Mucosa of descending colon (tissue), 3 donors: ENCODE results near the gene YEATS4. TPM values are rescaled to one million over a fixed set of nuclear protein-coding genes. Genes with fewer than 3 reads are reported as not detected.

Experiments
- ATAC-seq: fragments of 200-7000 bp; cut with Tn5 transposase; one replicate; pipeline ENCODE4 v1.9.1; 2020; ENCODE audit warnings: mild to moderate bottlenecking, moderate library complexity
- DNase-seq, 3 donors: peaks; one replicate each; pipeline ENCODE4 v3.0.0-alpha.2; 2020
- H3K36me3 ChIP-seq: fragments of 200-600 bp; one replicate; pipeline ENCODE4 v1.8.0; 2021; ENCODE audit warnings: low read depth, mild to moderate bottlenecking
- H3K4me1 ChIP-seq: fragments of 200-600 bp; one replicate; pipeline ENCODE4 v1.8.0; 2021; ENCODE audit warnings: low read depth, mild to moderate bottlenecking
- H3K4me3 ChIP-seq: fragments of 200-600 bp; one replicate; pipeline ENCODE4 v1.8.0; 2021; ENCODE audit warnings: mild to moderate bottlenecking
- H3K9me3 ChIP-seq: fragments of 200-600 bp; one replicate; pipeline ENCODE4 v1.8.0; 2021; ENCODE audit warnings: mild to moderate bottlenecking
- CTCF ChIP-seq: fragments of 200-600 bp; IDR thresholded peaks from one replicate; pipeline ENCODE4 v1.8.0; 2022; ENCODE audit warnings: antibody characterized with exemption, mild to moderate bottlenecking
- intact Hi-C, 2 donors: fragments of 100-400 bp; cut with DNase I in 1 of 2; cut with micrococcal nuclease in 1 of 2; formaldehyde crosslinking; loops; one replicate each; pipeline versions ENCODE4 v1.11.0 to v1.11.1; 2022; cut with DNase I, micrococcal nuclease
- total RNA-seq, 3 donors: library from RNA; stranded (reverse); fragmentation: NEBNext Ultra II Directional in 2 of 3; extraction: Animal tissue kit (Norgen Biotek cat#: 25700) in 2 of 3; gene quantifications; one replicate each; pipeline versions ENCODE4 v1.2.1 to v1.2.4, GENCODE V29; 2021 to 2023
- donor health status: DM: no; HTN: no; CAD: no; lungs with moderate emphysema.
- donor health status: DM: no; HTN: no; CAD: no.
- donor health status: DM: no; HTN: yes; CAD: no.

Gene YEATS4
- total RNA-seq, 3 donors from 2014 or later, result 8.8 to 12.8 (median 10.7) TPM

- DNase-seq, result no peak
- intact Hi-C loops, result no loop called here
- H3K4me3 ChIP-seq, result no peak overlapping the region
- no peaks in the 10 kb centered on the region for H3K36me3 ChIP-seq
- TF ChIP-seq CTCF, result no peak
- ATAC-seq, result no peak
- no peaks in the 10 kb centered on the region for H3K9me3 ChIP-seq
- H3K4me1 ChIP-seq, result no peaks in the 10 kb centered on the region
Measured at GRCh38 chr12:69430942-69431590, 71.5 kb downstream of the YEATS4 start.

- TF ChIP-seq CTCF, result no peak
- ATAC-seq, result no peak
- H3K9me3 ChIP-seq, result no peaks in the 10 kb centered on the region
- no peaks in the 10 kb centered on the region for H3K4me1 ChIP-seq
- H3K4me3 ChIP-seq, result no peak overlapping the region
- no peak for DNase-seq
- intact Hi-C loops, result no loop called here
- H3K36me3 ChIP-seq, result no peaks in the 10 kb centered on the region
Measured at GRCh38 chr12:69431591-69432222, 72.2 kb downstream of the YEATS4 start.

GRCh38 chr12:69433653-69434052 lies 74.1 kb downstream of the YEATS4 start:
- TF ChIP-seq CTCF, result no peak
- Histone ChIP-seq H3K9me3 (no peaks in the 10 kb centered on the region), H3K4me1 (no peaks in the 10 kb centered on the region), H3K4me3 (no peak overlapping the region), H3K36me3 (no peaks in the 10 kb centered on the region)
- no peak for DNase-seq
- intact Hi-C loops, result no loop called here
- no peak for ATAC-seq

- no peaks in the 10 kb centered on the region for H3K36me3 ChIP-seq
- TF ChIP-seq CTCF, result no peak
- no peak for DNase-seq
- no peak overlapping the region for H3K4me3 ChIP-seq
- ATAC-seq, result no peak
- intact Hi-C loops, result no loop called here
- no peaks in the 10 kb centered on the region for H3K9me3 ChIP-seq
- no peaks in the 10 kb centered on the region for H3K4me1 ChIP-seq
Measured at GRCh38 chr12:69435644-69436043, 76.1 kb downstream of the YEATS4 start.

- H3K4me1 ChIP-seq, result no peaks in the 10 kb centered on the region
- intact Hi-C loops, result no loop called here
- no peak for TF ChIP-seq CTCF
- ATAC-seq (no peak), DNase-seq (no peak)
- H3K9me3 ChIP-seq, result no peaks in the 10 kb centered on the region
- H3K36me3 ChIP-seq, result no peaks in the 10 kb centered on the region
- no peak overlapping the region for H3K4me3 ChIP-seq
Measured at GRCh38 chr12:69437073-69437472, 77.5 kb downstream of the YEATS4 start.
